Measurements from ENCODE around the gene SSRP1.

- TF ChIP-seq CTCF (IDR thresholded peaks at IDR 0.05) (no peak), POLR2A (IDR thresholded peaks at IDR 0.05) (no peak), EP300 (IDR thresholded peaks at IDR 0.05) (no peak)
Measured at GRCh38 chr11:57315491-57315890, 20.2 kb downstream of the SSRP1 start.
